HG02852 (cell line): ENCODE data around the gene DIPK1A.

Experiments used
- ATAC-seq: cut with Tn5 transposase; IDR thresholded peaks from one replicate; pipeline ENCODE4 v1.9.1; 2021; ENCODE audit warnings: mild to moderate bottlenecking, moderate library complexity; ENCODE audit not compliant: unreplicated experiment

Gene DIPK1A

DNA sequence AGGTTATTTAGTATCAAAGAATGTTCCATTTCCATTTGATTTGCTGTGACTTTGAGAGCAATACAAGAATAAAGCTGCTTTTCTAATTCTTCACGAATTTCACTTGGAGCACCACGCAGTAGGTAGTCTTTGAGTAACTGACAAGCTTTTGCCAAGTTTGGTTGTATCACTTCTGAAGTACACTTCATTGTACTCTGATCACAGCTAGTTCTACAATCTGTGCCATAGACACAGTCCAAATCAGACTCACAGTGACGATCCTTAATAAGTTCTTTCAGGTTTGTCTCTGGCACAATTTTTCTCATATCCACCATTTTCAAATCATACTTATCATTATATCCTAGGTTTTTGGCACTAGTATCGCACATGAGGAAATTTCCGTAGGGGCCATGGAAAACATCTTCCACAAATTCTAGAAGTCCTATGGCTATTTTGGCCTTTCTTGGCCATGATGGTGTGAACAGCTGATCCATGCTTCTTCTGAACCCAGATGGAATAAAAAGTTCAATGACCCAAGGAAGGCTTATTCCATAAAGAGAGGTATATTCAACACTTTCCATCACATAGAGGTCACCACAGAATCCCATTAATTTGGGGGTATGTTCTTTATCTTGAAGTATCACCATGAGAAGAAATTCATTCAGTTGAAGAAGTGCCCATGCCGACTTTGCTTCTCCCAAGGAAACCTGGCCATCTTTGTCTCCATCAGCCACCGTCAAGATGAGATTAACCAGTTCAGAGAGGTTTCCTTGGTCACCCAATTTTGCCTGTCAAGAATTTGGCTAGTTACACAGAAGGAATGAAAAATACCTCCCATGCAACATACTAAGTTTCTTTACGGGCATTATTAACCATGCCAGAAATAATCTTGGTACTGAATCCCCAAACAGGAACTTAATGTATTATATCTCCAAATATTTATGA lies 117.6 kb downstream of the DIPK1A start:
- ATAC-seq: no peak

DNA sequence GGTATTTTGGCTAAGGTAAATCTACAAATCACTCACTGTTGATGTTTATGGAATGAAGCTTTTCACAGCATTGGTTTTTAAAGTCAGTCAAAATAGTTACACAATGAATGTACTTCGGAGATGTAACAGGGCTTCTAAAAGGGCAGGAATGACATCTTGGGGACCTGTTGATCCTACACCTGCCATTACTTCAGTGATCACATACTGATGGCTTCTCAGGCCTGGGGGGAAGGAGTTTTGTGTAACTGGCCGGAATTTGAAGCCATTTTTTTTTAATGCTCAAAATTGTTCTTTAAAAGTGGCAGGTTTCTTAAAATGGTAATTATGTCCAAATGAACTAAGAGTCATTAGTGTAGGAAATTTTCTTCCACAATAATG lies 118.2 kb downstream of the DIPK1A start:
- no peak for ATAC-seq

DNA sequence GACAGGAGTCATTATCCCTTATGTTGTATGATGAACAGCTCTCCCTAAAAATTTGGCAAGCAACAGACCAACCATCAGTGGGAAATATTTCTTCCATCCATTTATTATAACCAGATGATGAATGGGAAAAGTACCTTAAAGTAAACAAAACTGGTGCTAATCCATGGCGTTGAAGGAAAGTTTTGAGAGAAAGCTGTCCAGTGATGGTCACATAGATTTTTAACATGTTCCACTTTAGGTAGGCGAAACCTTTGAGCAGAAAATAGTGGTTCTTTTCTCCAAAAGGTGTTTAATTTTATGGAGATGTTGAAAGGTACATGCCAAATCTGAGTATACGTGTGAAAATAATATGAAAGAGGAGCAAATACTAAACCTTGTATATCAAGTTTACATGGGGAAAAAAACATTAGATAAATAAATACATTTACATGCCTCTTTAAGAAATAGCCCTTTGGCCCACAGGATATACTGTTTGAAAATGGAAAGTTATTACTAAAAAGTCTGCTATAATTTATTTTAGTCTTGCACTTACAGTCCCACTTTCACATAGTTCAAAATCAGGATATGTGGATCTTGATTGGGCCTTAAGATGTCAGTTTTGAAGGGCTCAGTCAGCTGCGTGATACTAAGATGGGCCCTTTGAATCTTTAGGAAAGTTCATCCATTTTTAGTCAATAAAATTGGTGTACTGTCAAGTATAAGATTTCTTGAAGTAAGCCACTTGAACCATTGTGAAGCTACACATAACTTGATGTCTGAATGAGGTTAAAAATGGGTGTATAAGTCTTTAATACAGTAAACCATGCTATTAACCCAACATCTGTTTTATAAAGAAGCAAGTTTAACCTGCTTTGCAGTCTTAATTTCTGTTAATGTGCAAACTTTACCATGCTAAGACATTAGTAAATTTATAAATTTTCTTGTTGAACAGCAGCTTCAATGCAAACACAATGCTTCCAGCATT lies 118.9 kb downstream of the DIPK1A start:
- ATAC-seq: no peak

DNA sequence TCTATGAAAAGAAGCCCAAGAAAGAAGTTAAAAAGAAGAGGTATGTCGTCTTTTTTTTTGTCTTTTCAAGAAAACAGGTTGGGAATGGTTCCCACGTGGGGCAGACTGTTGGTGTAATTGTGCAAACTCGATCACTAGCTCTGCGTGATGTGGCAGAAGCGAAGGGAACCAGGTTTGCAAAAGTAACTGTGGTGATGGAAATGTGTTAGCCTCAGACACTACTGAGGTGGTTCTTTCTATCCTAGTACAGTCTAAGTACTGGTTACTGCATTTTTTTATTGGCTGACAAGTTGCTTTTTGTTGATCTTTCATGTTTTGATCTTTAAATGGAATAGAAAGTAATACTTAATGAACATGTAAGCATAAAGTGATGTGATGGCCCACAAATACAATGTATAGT lies 120.7 kb downstream of the DIPK1A start:
- no peak for ATAC-seq

DNA sequence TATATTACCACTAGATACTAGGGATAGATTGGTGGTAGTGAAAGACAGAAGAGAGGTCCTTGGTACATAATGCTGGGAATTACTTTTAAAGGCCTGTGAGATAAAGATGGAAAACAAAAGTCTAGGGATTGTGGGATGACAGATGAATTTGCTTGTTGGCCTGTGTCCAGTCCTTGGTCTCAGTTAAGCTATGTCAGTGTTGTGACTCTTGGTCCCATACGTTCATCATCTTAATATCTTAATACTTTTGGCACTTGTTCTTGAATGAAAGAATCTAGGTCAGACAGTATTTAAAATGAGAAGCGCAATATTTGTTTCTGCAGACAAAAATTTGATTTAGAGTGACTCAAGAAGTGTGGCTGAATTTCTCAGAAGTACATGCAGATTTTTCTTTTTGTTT lies 121.8 kb downstream of the DIPK1A start:
- ATAC-seq: no peak

DNA sequence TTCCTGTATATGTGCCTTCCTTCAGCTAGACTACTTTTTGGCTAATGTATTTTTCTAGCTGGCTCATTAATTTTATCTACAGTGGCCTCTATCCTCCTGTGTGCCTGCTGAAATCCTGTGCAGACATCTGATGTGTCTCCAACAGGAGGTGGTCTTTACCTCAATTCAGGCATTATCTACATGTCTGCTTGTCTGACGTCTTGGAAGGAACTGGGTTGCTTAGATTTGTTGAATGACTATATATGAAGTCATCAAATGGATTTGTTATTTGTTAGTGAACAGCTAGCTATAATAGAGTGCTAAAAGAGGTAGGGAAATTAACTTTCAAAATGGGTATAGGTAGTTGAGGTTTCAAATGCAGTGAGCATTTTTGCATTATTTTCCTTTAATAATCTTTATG lies 122.7 kb downstream of the DIPK1A start:
- no peak for ATAC-seq

DNA sequence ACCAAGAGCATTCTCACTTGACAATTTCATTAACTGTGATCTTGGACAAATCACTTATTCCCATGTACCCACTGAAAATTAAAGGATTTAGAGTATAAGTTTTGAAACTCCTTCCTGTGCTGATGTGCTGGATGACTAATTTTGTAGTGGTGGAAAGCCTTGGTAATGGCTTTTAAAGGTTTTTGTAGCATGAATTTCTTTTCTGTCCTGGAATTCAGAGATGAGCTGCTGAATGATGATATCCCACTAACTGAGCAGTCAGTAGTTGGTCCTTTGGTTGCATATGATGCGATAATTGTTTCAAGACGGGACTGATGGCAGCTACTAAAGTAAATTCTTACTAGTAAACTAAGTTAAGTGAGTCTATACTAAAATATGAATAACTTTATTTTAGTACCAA lies 124.2 kb downstream of the DIPK1A start:
- no peak for ATAC-seq

DNA sequence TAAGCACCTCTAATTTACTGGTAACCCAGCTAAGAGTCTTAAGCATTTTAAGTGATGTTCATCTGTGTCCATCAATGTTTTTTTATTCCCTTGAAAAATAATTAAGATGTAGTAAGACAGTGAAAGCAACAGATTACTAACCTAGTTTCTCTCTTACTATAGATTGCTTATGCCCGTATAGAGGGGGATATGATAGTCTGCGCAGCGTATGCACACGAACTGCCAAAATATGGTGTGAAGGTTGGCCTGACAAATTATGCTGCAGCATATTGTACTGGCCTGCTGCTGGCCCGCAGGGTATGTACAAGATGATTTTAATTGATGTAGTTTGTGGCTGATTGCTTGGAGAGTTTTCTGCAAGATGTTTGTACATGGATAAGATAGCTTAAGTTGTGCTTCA lies 126.6 kb downstream of the DIPK1A start:
- ATAC-seq: no peak

DNA sequence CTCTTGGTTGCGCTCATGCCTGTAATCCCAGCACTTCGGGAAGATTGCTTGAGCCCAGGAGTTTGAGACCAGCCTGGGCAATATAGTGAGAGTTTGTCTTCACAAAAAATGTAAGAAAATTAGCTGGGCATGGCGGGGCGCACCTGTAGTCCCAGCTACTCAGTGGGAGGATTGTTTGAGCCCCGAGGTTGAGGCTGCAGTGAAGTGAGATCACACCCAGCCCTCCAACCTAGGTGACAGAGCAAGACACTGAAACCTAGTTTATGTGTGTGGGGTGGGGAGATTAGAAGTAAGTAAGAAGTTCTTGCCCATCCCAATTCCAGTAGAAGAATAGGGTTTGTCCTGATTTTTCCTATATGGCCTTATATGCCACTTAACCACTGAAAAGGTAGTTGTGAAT lies 127.4 kb downstream of the DIPK1A start:
- no peak for ATAC-seq

DNA sequence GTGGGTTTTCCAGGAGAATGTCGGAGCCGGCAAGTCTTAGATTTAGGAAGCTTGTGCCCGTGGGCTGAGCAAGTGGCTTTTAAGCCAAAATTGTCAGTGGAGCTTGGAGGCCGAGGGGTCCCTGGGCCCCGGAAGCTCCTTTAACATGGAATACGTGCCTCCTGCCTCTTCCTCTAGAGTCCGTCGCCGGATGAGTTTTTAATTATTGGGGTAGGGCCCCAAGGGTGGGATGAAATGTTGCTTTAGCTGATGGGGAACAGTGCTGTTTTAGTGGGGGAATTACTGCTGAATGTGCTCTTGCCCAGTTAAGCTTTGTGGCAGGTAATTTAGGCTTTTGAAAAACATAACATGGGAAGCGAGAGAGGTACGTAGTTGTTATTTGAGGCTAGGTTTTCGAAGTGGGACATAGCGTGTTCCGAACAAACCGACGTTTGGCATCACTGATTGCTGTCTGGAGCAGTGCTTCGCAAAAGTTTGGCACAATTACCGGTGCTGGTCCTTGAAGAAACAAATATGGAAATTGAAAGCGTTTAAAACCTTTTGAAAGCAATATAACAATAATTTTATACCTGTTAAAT lies 128.6 kb downstream of the DIPK1A start:
- ATAC-seq: no peak

DNA sequence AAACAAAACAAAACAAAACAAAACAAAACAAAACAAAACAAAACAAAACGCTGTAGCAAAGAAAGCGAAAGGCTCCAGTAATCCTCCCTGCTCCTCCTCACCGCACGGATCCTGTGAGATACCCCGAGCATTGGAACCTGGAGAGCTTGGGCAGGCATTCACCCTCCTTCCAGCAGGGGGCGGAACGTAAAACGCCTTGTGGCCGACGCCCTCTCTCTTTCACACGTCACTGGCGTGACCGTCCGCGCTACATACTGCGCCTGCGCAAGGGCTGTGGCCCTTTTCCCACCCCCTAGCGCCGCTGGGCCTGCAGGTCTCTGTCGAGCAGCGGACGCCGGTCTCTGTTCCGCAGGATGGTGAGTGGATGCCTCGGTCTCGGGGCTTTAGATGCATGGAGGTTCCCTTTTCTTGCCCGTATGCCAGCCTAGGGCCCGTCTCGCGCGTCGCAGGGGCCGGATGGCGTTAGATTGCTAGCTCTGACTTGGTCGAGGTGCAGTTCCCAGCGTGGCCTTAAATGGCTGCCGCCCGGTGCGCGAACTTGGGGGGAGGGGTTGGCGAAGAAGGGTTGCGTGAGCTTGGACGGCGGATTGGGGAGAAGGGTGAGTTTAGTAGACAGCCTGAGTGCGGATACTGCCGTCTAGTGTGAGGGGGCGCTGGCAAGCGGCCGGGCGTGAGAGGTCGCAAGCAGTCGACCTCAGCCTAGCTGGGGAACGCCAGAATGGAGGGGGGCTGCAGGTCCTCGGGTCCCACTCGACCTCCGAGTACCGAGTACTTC lies 129.3 kb downstream of the DIPK1A start, which contains the start of gene RPL5:
TSS of gene RPL5 (plus strand) at position 279 of the 775 bp plus-strand sequence. CDS start at position 354, 75 bp downstream.
- ATAC-seq: peak; percentile 95

DNA sequence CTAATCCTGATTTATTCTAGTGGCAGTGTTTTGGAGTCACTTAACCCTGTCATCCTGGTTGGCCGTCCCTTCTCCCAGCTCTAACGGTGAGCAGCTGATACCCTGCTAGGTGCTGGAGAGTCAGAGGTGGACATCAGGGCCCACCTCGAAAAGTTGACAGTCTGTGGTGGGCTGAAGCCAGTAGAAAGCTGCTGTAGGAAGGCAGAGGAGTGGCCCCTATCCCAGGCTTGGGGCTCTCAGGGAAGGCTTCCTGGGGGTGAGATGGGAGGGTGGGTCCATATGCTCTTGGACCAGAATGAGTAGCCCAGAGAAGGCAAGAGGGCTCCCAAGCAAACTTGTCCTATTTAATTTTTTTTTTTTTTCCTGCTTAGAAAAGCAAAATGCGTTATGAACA lies 129.9 kb downstream of the DIPK1A start:
- no peak for ATAC-seq

DNA sequence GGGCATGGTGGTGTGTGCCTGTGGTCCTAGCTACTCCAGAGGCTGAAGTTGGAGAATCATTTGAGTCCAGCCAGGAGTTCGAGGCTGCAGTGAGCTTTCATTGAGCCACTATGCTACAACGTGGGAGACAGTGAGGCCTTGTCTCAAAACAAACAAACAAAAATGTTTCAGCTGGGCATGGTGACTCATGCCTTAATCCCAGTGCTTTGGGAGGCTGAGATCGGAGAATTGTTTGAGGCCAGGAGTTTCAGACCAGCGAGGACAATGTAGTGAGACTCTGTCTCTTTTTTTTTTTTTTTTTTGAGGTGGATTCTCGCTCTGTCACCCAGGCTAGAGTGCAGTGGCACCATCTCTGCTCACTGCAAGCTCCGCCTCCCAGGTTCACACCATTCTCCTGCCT lies 134.5 kb downstream of the DIPK1A start:
- no peak for ATAC-seq

DNA sequence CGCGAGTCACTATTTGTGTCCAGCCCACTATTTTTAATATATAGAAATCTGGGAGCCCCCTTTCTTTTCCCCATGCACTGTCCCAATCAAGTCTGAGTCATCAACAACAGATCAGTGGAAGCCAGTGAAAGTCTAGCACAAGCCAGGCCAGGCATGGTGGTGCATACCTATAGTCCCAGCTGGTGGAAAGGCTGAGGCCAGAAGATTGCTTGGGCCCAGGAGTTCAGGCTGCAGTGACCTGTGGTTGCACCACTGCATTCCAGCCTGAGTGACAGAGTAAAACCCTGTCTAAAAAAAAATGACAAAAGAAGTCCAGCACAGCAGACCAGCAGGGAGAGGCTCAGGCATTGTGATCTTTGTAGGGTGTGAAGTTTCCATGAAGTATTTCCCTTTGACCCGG lies 138.4 kb downstream of the DIPK1A start:
- ATAC-seq: no peak

DNA sequence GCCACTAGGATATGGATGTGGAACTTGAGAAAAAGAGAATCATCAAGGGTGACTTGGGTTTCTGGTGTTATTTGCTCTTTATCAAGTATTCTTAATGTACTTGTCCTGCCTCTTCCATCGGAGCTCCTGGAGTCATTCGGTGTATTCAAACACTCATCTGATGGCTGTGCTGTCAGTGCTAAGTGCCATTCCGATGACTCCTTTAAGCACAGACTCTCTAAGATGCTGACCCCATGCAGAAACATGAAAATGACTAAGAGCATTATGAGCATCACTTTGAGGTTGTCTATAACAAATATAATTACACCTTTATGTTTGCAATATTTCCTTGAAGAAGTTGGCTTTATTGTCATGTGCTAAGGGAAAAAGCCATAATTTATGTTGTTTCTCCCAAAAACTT lies 140.7 kb downstream of the DIPK1A start:
- ATAC-seq: no peak

DNA sequence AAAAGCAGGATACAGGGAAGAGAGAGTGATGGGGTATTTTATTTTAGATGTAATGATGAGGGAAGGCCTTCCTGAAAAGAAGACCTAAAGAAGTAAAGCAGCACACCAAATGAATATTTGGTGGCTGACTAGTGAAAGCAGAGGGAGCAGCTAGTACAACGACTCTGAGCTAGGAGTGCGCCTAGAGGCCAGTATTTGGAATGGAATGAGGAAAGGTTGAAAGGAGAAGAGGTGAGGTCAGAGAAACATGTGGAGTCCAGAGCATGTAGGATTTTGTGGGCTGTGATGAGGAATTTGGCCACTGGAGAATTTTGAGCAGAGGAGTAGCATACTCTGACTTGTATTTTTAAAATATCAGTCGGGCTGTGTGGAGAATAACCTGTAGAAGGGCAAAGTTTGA lies 141.2 kb downstream of the DIPK1A start:
- ATAC-seq: no peak

DNA sequence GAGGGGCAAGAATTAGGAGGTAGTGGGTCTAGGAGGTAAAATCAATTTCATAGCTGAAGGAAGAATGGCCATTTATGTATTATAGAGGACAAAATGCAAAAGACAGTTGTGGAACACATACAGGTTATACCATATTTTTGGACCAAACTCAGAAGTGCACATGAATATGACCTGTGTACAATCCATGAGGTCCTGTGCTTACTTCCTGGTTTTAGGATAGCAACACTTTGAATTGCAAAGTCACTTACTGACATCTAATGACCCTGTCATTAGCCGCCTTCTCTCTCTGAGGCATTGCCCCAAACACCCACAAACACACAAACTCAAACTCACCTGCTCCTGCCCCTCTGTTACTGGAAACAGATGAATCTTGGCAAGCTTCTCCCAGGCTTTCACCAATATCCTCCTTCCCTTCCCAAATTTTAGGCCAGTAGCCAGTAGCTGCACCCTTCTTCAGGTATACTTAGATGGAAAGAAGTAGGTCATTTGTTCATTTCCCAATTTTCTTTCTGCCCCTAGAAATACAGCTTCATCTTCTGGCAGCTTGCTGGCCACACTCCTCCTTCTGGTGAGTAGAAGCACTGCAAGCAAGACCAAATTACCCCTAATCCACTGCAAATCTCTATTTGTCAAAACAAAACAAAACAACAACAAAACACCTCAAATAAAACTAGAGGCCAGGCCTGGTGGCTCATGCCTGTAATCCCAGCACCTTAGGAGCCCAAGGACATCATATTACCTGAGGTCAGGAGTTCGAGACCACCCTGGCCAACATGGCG lies 143.1 kb downstream of the DIPK1A start:
- ATAC-seq: peak; percentile 83

DNA sequence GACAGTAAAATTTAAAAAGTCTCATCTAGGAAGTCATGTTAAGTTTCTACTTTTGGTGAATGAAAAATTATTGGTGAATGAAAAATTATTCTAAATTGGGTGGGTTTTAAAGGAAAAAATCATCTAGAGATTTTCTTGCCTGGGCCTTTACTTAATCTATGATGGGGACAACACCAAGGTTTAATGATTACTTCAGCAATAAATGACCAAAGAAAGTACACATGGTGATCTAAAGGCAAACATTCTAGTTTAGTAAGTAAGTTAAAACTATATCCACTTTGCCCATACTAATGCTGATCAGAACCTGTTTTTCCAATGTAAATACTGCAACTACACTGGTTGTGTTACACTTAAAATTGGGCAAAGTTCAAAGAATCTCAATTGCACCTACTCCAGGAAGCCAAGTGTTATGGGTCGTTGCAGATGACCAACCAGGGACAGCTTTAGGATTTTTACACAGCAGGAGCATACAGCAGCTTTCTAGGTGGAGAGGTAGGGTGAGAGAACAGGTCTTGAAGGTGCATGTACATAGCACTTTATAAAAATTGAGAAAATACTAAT lies 144.0 kb downstream of the DIPK1A start:
- ATAC-seq: no peak

DNA sequence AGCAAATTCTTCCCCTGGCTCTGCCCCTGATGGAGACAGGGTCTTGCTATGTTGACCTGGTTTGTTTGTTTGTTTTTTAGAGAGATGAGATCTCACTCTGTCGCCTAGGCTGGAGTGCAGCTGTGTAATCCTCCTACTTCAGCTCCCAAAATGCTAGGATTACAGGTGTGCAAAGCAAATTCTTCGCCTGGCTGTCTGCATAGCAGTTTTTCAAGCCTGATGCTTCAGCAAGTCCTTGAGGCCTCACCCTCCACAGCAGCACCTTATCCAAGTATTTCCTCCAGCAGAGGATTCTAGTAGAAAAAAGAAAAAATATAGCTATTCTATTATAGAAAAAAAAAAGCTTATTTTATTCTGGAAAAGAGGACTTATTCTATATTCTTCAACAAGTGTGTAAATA lies 144.5 kb downstream of the DIPK1A start:
- no peak for ATAC-seq
